ENCODE results near the gene PRKCA. TPM values are rescaled to one million over a fixed set of nuclear protein-coding genes. Genes with fewer than 3 reads are reported as not detected.

PRKCA gene
- total RNA-seq, 4 donors from 2014 or later: 9.6 to 15.5 (median 11.1) TPM

DNA sequence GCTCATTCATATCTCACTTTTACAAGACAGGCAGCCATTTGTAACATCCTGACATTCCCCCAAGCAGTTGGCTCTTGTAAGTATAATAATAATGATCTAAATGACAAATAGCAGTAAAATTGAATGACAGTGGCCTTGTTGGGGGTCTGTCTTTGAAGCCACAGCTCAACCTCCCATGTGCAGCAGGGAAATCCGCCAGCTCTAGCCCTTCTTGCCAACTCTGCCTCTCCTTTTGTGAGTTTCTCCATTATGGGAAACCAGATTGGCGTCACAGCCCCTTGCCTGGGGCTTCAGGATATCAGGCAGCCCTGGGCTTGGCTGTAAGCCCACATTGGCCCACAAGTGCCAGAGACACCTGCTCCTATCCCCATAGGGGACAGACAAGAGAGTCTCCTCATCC lies 462.1 kb downstream of the PRKCA start:
- peak in 1 of 2 donors; percentile 34 for DNase-seq (ENCODE audit: low spot score in 2 of 2)
- 81 to 83% methylated on average over 2 of the region's 2 CpGs for WGBS, 2 donors
- H3K4me3 ChIP-seq (ENCODE audit: low read depth, poor library complexity, severe bottlenecking): no peak overlapping the region
- TF ChIP-seq, protein P1, sequence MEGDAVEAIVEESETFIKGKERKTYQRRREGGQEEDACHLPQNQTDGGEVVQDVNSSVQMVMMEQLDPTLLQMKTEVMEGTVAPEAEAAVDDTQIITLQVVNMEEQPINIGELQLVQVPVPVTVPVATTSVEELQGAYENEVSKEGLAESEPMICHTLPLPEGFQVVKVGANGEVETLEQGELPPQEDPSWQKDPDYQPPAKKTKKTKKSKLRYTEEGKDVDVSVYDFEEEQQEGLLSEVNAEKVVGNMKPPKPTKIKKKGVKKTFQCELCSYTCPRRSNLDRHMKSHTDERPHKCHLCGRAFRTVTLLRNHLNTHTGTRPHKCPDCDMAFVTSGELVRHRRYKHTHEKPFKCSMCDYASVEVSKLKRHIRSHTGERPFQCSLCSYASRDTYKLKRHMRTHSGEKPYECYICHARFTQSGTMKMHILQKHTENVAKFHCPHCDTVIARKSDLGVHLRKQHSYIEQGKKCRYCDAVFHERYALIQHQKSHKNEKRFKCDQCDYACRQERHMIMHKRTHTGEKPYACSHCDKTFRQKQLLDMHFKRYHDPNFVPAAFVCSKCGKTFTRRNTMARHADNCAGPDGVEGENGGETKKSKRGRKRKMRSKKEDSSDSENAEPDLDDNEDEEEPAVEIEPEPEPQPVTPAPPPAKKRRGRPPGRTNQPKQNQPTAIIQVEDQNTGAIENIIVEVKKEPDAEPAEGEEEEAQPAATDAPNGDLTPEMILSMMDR (IDR thresholded peaks at IDR 0.05): no peak
- TF ChIP-seq POLR2A (IDR thresholded peaks at IDR 0.05): no peak
- intact Hi-C loops (cut with DNase I; ENCODE audit: low total_unique reads): no loop called here

DNA sequence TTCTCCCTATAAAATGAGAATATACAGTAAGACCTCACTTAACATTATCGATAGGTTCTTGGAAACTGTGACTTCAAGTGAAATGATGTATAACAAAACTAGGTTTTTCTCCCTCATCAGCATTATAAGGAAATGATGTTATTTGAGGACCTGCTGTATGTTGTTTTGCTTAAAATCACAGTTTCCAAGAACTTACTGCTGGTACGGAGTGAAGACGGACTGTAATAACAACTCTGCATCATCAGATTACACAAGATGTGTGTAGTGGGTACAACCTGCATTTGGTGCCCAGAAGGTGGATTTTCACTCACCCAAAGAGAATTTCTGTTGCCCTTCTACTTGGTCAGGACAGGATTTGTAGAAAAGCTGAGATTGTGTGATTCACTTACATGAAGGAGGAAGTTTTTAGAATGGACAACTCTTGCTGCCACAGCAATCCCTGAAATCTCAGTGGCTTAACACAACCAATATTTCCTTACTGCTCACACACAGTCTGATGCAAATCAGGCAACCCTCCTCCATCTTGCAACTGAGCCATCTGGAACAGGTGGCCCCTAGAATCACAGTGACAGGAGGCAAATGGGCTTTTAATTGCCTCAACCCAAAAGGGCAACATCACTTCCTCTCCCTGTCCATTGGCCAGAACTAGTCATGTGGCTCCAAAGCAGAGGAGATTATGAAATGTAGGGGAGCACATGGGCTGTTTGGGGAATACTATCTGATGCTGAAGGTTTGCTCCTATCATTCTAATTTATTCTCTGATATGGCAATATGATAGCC lies 464.9 kb downstream of the PRKCA start:
- no peak overlapping the region for H3K4me3 ChIP-seq (ENCODE audit: low read depth, poor library complexity, severe bottlenecking)
- intact Hi-C loops (cut with DNase I; ENCODE audit: low total_unique reads): no loop called here
- peak in 1 of 2 donors; percentile 32 for DNase-seq (ENCODE audit: low spot score in 2 of 2)
- TF ChIP-seq POLR2A (IDR thresholded peaks at IDR 0.05): no peak
- TF ChIP-seq, protein P1 (IDR thresholded peaks at IDR 0.05): no peak
- WGBS, 2 donors: 89 to 91% methylated on average over 3 of the region's 3 CpGs

- TF ChIP-seq, protein P1 (IDR thresholded peaks at IDR 0.05): no peak
- WGBS, 2 donors: 35 to 50% methylated on average over 1 of the region's 1 CpG
- intact Hi-C loops (cut with DNase I; ENCODE audit: low total_unique reads): no loop called here
- DNase-seq (ENCODE audit: low spot score in 2 of 2): no peak
- H3K4me3 ChIP-seq (ENCODE audit: low read depth, poor library complexity, severe bottlenecking): no peak overlapping the region
Observed at GRCh38 chr17:66769911-66770310, 467.5 kb downstream of the PRKCA start.

GRCh38 chr17:66772148-66772812 lies 469.9 kb downstream of the PRKCA start:
- 82 to 84% methylated on average over 5 of the region's 5 CpGs for WGBS, 2 donors
- intact Hi-C loops (cut with DNase I; ENCODE audit: low total_unique reads): no loop called here
- DNase-seq (ENCODE audit: low spot score in 2 of 2): no peak

DNA sequence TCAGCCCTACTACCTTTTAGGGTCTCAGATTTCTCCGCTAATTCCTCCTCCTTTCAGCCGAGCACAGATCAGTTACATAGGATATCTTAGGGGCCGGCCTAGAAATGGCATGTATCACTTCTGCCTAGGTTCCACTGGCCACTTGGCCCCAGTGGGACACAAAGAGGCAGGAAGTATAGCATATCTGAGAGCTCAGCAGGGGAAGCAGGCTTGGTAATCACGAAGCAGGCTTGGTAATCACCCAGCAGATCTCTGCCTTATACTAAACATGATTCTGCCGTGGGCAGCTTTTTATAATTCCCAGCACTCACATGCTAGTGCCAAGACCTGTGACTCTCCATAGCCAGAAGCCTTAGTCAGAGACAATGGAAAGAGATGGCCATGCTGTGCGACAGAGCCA lies 472.9 kb downstream of the PRKCA start:
- no peak for DNase-seq (ENCODE audit: low spot score in 2 of 2)
- intact Hi-C loops (cut with DNase I; ENCODE audit: low total_unique reads): no loop called here
- TF ChIP-seq, protein P1 (IDR thresholded peaks at IDR 0.05): no peak
- no peak for TF ChIP-seq POLR2A (IDR thresholded peaks at IDR 0.05)
- H3K4me3 ChIP-seq (ENCODE audit: low read depth, poor library complexity, severe bottlenecking): no peak overlapping the region
- WGBS, 2 donors: 78 to 87% methylated on average over 6 of the region's 6 CpGs

More at GRCh38 chr17:66772148-66772812, 469.9 kb downstream of the PRKCA start:
- H3K4me3 ChIP-seq (ENCODE audit: low read depth, poor library complexity, severe bottlenecking): no peak overlapping the region
- TF ChIP-seq POLR2A (IDR thresholded peaks at IDR 0.05): no peak
- TF ChIP-seq, protein P1 (IDR thresholded peaks at IDR 0.05): no peak
